Measurements from ENCODE around the gene GOLM1.

GRCh38 chr9:86078731-86079130 is 20.6 kb downstream of the GOLM1 start:
- TF ChIP-seq BCLAF1 (IDR thresholded peaks at IDR 0.05) (no peak), IKZF4 (CRISPR knock-in tag; IDR thresholded peaks at IDR 0.05; ENCODE audit: borderline replicate concordance, low read depth, not compliant biosample characterization) (no peak), ZNF124 (CRISPR knock-in tag; IDR thresholded peaks at IDR 0.05) (no peak), ZNF552 (CRISPR knock-in tag; IDR thresholded peaks at IDR 0.05; ENCODE audit: borderline replicate concordance) (no peak), ZNF121 (CRISPR knock-in tag; IDR thresholded peaks at IDR 0.05) (no peak), CEBPB (IDR thresholded peaks at IDR 0.05; ENCODE audit: borderline replicate concordance, low read depth, low read length) (no peak), REST (IDR thresholded peaks at IDR 0.05; ENCODE audit: borderline replicate concordance in 1 of 2, low read depth in 1 of 2, low read length in 2 of 2) (no peak), CTCF (CRISPR knock-in tag; IDR thresholded peaks at IDR 0.05) (no peak), PBX3 (CRISPR knock-in tag; IDR thresholded peaks at IDR 0.05; ENCODE audit: borderline replicate concordance) (no peak), SRSF9 (IDR thresholded peaks at IDR 0.05; ENCODE audit: borderline replicate concordance, insufficient read depth, low read depth, low read length, poor library complexity, severe bottlenecking) (no peak)
